Measurements from ENCODE around the gene USP37.
"Not testable (repeated sequence)": the region's sequence is repeated elsewhere in the genome, so short reads cannot be mapped to it uniquely, and the experiment has no call there.

- TF ChIP-seq CTCF (IDR thresholded peaks at IDR 0.05; ENCODE audit: borderline replicate concordance, extremely low read depth, low read length, poor library complexity, severe bottlenecking); EZH2 (IDR thresholded peaks at IDR 0.05; ENCODE audit: borderline replicate concordance, low read depth, low read length, severe bottlenecking): not testable (repeated sequence)
Observed at GRCh38 chr2:218528409-218528808, 39.7 kb downstream of the USP37 start.

All from DND-41 (cell line).